NCI-H187 treated with DMSO at 0.1 percent for 48 hours (cell line): ENCODE results near the gene MFAP3L.
"Not testable (repeated sequence)": the region's sequence is repeated elsewhere in the genome, so short reads cannot be mapped to it uniquely, and the experiment has no call there.

Source experiments
- DNase-seq: peaks from one replicate; lab custom pipeline; 2025; lab: John Stamatoyannopoulos, UW

The MFAP3L gene

GRCh38 chr4:170026253-170027021, at the start of gene MFAP3L:
Gene MFAP3L (minus strand): TSS chr4:170026395. CDS start chr4:170005877, 20,518 bp downstream.
- no peak for DNase-seq

GRCh38 chr4:170071196-170071595, 45.0 kb upstream of the MFAP3L start:
- DNase-seq, result no peak

- DNase-seq, result no peak
Observed at GRCh38 chr4:170068438-170069128, 42.4 kb upstream of the MFAP3L start.

GRCh38 chr4:170059421-170059820, 33.2 kb upstream of the MFAP3L start:
- no peak for DNase-seq

GRCh38 chr4:170058826-170059225, 32.6 kb upstream of the MFAP3L start:
- no peak for DNase-seq

GRCh38 chr4:170057866-170058265, 31.7 kb upstream of the MFAP3L start:
- DNase-seq, result no peak

GRCh38 chr4:170052919-170053318, 26.7 kb upstream of the MFAP3L start:
- DNase-seq, result no peak

- DNase-seq, result no peak
Observed at GRCh38 chr4:170051402-170051801, 25.2 kb upstream of the MFAP3L start.

- DNase-seq, result no peak
Observed at GRCh38 chr4:170049766-170050165, 23.6 kb upstream of the MFAP3L start.

GRCh38 chr4:170047771-170048354, 21.7 kb upstream of the MFAP3L start:
- no peak for DNase-seq

- DNase-seq, result not testable (repeated sequence)
Observed at GRCh38 chr4:170046156-170046555, 20.0 kb upstream of the MFAP3L start.

- DNase-seq, result no peak
Observed at GRCh38 chr4:170040031-170040680, 14.0 kb upstream of the MFAP3L start.

GRCh38 chr4:170038769-170039168, 12.6 kb upstream of the MFAP3L start:
- no peak for DNase-seq

- DNase-seq, result no peak
Observed at GRCh38 chr4:170038232-170038631, 12.0 kb upstream of the MFAP3L start.

- no peak for DNase-seq
Observed at GRCh38 chr4:170037481-170037880, 11.3 kb upstream of the MFAP3L start.

- no peak for DNase-seq
Observed at GRCh38 chr4:170035845-170036244, 9.7 kb upstream of the MFAP3L start.

- DNase-seq, result no peak
Observed at GRCh38 chr4:170035231-170035630, 9.0 kb upstream of the MFAP3L start.

- no peak for DNase-seq
Observed at GRCh38 chr4:170033999-170034398, 7.8 kb upstream of the MFAP3L start.

- DNase-seq, result no peak
Observed at GRCh38 chr4:170030121-170030520, 3.9 kb upstream of the MFAP3L start.

- peak; percentile 13 for DNase-seq
Observed at GRCh38 chr4:170027181-170027829, 1.1 kb upstream of the MFAP3L start.

GRCh38 chr4:170025523-170026252, 507 bp downstream of the MFAP3L start:
- DNase-seq, result no peak
